Lower leg skin (tissue), 4 donors: ENCODE results near the gene DHRS13. TPM values are rescaled to one million over a fixed set of nuclear protein-coding genes. Genes with fewer than 3 reads are reported as not detected.
"Not testable (repeated sequence)": the region's sequence is repeated elsewhere in the genome, so short reads cannot be mapped to it uniquely, and the experiment has no call there.

ENCODE experiments used
- DNase-seq, 2 donors: peaks; one replicate each; pipeline ENCODE4 v3.0.0-alpha.2; 2019; ENCODE audit warnings: low spot score in 2 of 2
- H3K4me3 ChIP-seq: fragments of 200-600 bp; sonication (generic); 2 replicates; pipeline ENCODE4 v1.5.1; 2017; ENCODE audit warnings: mild to moderate bottlenecking, low read depth; ENCODE audit not compliant: poor library complexity, severe bottlenecking
- CTCF ChIP-seq, 3 donors: fragments of 450-650 bp; IDR thresholded peaks; one replicate each; pipeline ENCODE4 v1.5.1; 2016; ENCODE audit warnings: antibody characterized with exemption in 3 of 3, mild to moderate bottlenecking in 3 of 3, moderate library complexity in 2 of 3
- POLR2A ChIP-seq, 2 donors: fragments of 450-650 bp; IDR thresholded peaks; one replicate each; pipeline ENCODE4 v1.6.1; 2016 to 2017; ENCODE audit warnings: antibody characterized with exemption in 2 of 2, mild to moderate bottlenecking in 1 of 2, moderate library complexity in 1 of 2
- WGBS, 2 donors: methylation state at CpG; one replicate each; pipeline ENCODE4 v1.1.5; 2018; 5-methylcytosine and 5-hydroxymethylcytosine counted together
- intact Hi-C: fragments of 100-400 bp; cut with DNase I; formaldehyde crosslinking; loops from one replicate; pipeline ENCODE4 v1.15.0; 2023; ENCODE audit warnings: low total_unique reads
- microRNA counts, 2 donors: library from miRNA; unstranded; fragments of <30 nt; microRNA quantifications; one replicate each; lab custom pipeline; 2016
- microRNA-seq, 2 donors: library from miRNA; unstranded; fragments of <30 nt; microRNA quantifications; one replicate each; pipeline ENCODE4, GENCODE V29; 2016; ENCODE audit warnings: borderline replicate concordance in 2 of 2, borderline number of aligned reads in 1 of 2
- total RNA-seq, 4 donors: library from RNA; depleted of rRNA; stranded (reverse); fragments of >200 nt; gene quantifications; one replicate each; pipeline ENCODE4 v1.1.0, GENCODE V29; 2016

DHRS13 gene
- total RNA-seq, 4 donors from 2014 or later = 19.2 to 22.9 (median 19.5) TPM

- intact Hi-C loops = no loop called here
- TF ChIP-seq CTCF (IDR thresholded peaks at IDR 0.05) (no peak), POLR2A (IDR thresholded peaks at IDR 0.05) (no peak)
- peak; percentile 84 to 97 for DNase-seq
- H3K4me3 ChIP-seq = peak within 1 kb of the TSS; percentile 85
- WGBS, 2 donors = 1 to 2% methylated on average over 42 of the region's 42 CpGs
Observed at GRCh38 chr17:28854457-28855335, 48.2 kb downstream of the DHRS13 start, which contains the start of gene ERAL1. TSS of gene ERAL1 (plus strand) at chr17:28855016. CDS start at chr17:28855035, 19 bp downstream.

GRCh38 chr17:28853295-28853694 is 49.6 kb downstream of the DHRS13 start:
- DNase-seq = no peak
- no peak overlapping the region for H3K4me3 ChIP-seq
- intact Hi-C loops = no loop called here
- WGBS, 2 donors = 92 to 96% methylated on average over 2 of the region's 2 CpGs
- no peak for TF ChIP-seq CTCF (IDR thresholded peaks at IDR 0.05)

- intact Hi-C loops = no loop called here
- WGBS, 2 donors = 82 to 87% methylated on average over 5 of the region's 5 CpGs
- TF ChIP-seq CTCF (IDR thresholded peaks at IDR 0.05) (no peak), POLR2A (IDR thresholded peaks at IDR 0.05) (no peak)
- no peak overlapping the region for H3K4me3 ChIP-seq
- no peak for DNase-seq
Observed at GRCh38 chr17:28849281-28849680, 53.6 kb downstream of the DHRS13 start.

- DNase-seq = not testable (repeated sequence)
- 84 to 87% methylated on average over 15 of the region's 15 CpGs for WGBS, 2 donors
Observed at GRCh38 chr17:28848667-28849066, 54.2 kb downstream of the DHRS13 start.

More at GRCh38 chr17:28848667-28849066, 54.2 kb downstream of the DHRS13 start:
- intact Hi-C loops, H3K4me3 ChIP-seq: not testable (repeated sequence)

MicroRNAs within 50 kb of the gene (microRNA counts, 767-probe panel; counts per million panel counts)
- microRNA hsa-miR-144-3p (lab: Ali Mortazavi, UCI) (0 to 358 counts per million in 2 donors), microRNA hsa-miR-451a (lab: Ali Mortazavi, UCI) (12,662 to 14,198 counts per million in 2 donors)

Small RNA genes lying within 50 kb of the gene (microRNA-seq; reads per million reads assigned to microRNA genes)
- gene MIR451B = 0 reads per million in 2 donors

Other genes with a start within 250 kb of the DHRS13 start
- 10 to 100 TPM; 36.6 to 47.4 (median 38.0) TPM for gene SDF2, start 241.2 kb downstream of the DHRS13 start, total RNA-seq
- gene SUPT6H, start 240.9 kb downstream of the DHRS13 start, total RNA-seq = 10 to 100 TPM; 47.2 to 86.7 (median 71.3) TPM
- 1 to 10 TPM in 3 of 4 donors, not detected in 1; 1.0 to 3.7 (median 3.3) TPM for gene PROCA1, start 191.2 kb downstream of the DHRS13 start, total RNA-seq
- 100 to 1,000 TPM in 2 of 4 donors, 10 to 100 TPM in 2; 76.6 to 138 (median 103) TPM for gene RAB34, start 185.2 kb downstream of the DHRS13 start, total RNA-seq
- 100 to 1,000 TPM; 538 to 966 (median 735) TPM for gene RPL23A, start 183.1 kb downstream of the DHRS13 start, total RNA-seq
- 10 to 100 TPM in 3 of 4 donors, 1 to 10 TPM in 1; 9.4 to 33.6 (median 23.5) TPM for gene TLCD1, start 176.8 kb downstream of the DHRS13 start, total RNA-seq
- gene NEK8, start 174.3 kb downstream of the DHRS13 start, total RNA-seq = 1 to 10 TPM; 2.1 to 9.5 (median 4.4) TPM
- gene TRAF4, start 159.1 kb downstream of the DHRS13 start, total RNA-seq = 10 to 100 TPM; 11.0 to 30.9 (median 21.8) TPM
- 10 to 100 TPM; 10.7 to 18.0 (median 12.0) TPM for gene FAM222B, start 60.3 kb downstream of the DHRS13 start, total RNA-seq
- gene ERAL1, start 48.1 kb downstream of the DHRS13 start, total RNA-seq = 10 to 100 TPM; 39.4 to 45.2 (median 41.6) TPM
- gene FLOT2, start 5.3 kb downstream of the DHRS13 start, total RNA-seq = 100 to 1,000 TPM in 1 of 4 donors, 10 to 100 TPM in 3; 38.7 to 117 (median 45.6) TPM
- 10 to 100 TPM; 24.4 to 52.9 (median 42.7) TPM for gene PHF12, start 48.4 kb upstream of the DHRS13 start, total RNA-seq
- gene SEZ6, start 103.0 kb upstream of the DHRS13 start, total RNA-seq = not detected
- 1 to 10 TPM in 3 of 4 donors, under 1 TPM in 1; 0.80 to 2.5 (median 1.5) TPM for gene PIPOX, start 140.1 kb upstream of the DHRS13 start, total RNA-seq